ENCODE results near the gene RAB7A.

DNA sequence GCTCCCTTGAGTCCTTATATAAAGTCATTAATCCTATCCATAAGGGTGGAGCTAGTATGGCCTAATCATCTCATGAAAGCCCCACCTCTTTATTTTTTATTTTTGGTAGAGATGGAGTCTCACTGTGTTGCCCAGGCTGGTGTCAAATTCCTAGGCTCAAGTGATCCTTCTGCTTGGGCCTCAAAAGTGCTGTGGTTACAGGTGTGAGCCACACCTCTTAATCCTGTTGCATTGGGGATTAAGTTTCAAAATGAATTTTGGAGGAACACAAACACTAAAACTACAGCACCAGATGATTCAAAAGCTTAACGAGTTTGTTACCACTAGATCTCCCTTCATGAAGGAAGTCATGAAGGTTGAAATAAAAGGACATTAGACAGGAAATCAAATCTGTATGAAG is 27.7 kb downstream of the RAB7A start:
- TF ChIP-seq, protein P1, sequence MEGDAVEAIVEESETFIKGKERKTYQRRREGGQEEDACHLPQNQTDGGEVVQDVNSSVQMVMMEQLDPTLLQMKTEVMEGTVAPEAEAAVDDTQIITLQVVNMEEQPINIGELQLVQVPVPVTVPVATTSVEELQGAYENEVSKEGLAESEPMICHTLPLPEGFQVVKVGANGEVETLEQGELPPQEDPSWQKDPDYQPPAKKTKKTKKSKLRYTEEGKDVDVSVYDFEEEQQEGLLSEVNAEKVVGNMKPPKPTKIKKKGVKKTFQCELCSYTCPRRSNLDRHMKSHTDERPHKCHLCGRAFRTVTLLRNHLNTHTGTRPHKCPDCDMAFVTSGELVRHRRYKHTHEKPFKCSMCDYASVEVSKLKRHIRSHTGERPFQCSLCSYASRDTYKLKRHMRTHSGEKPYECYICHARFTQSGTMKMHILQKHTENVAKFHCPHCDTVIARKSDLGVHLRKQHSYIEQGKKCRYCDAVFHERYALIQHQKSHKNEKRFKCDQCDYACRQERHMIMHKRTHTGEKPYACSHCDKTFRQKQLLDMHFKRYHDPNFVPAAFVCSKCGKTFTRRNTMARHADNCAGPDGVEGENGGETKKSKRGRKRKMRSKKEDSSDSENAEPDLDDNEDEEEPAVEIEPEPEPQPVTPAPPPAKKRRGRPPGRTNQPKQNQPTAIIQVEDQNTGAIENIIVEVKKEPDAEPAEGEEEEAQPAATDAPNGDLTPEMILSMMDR (IDR thresholded peaks at IDR 0.05), result no peak
- no peak for TF ChIP-seq EP300 (IDR thresholded peaks at IDR 0.05)
- no peak for TF ChIP-seq POLR2AphosphoS5 (IDR thresholded peaks at IDR 0.05)
